H1 (cell line): ENCODE data around the gene TENT5A. TPM values are rescaled to one million over a fixed set of nuclear protein-coding genes. Genes with fewer than 3 reads are reported as not detected.

Experiments used
- CTCF ChIA-PET: fragments of 300-600 bp; sonication (Branson Sonifier 250); formaldehyde crosslinking; loops from one replicate; lab custom pipeline; 2021; ENCODE audit not compliant: partially characterized antibody; lab: Charles Lee
- POLR2A ChIA-PET: fragments of 300-600 bp; sonication (Branson Sonifier 250); formaldehyde crosslinking; loops from one replicate; lab custom pipeline; 2021; ENCODE audit warnings: inconsistent platforms; ENCODE audit not compliant: partially characterized antibody; lab: Charles Lee
- DNase-seq, 2 experiments: peaks; one replicate each; pipeline versions ENCODE4 v3.0.0 to v3.0.0-alpha.2; 2010 to 2022; ENCODE audit warnings: low spot score in 2 of 2, low read depth in 1 of 2, mixed read lengths in 1 of 2
- FAIRE-seq: peaks from 2 replicates; lab custom pipeline; 2011; peaks lifted over from hg19 to GRCh38; lab: Jason Lieb, UNC
- H2AFZ ChIP-seq: 2 replicates; pipeline ENCODE4 v1.8.1; 2012; ENCODE audit warnings: low read length, inconsistent platforms
- H2AK5ac ChIP-seq: 2 replicates; pipeline ENCODE4 v1.6.1; 2013; ENCODE audit warnings: low read depth, low read length
- H2BK120ac ChIP-seq: replicated peaks from 2 replicates; pipeline ENCODE3; 2013; ENCODE audit warnings: low read depth, low read length, inconsistent platforms
- H2BK12ac ChIP-seq: 2 replicates; pipeline ENCODE4 v1.6.1; 2013; ENCODE audit warnings: low read depth, low read length
- H2BK15ac ChIP-seq: 2 replicates; pipeline ENCODE4 v1.6.1; 2013; ENCODE audit warnings: low read length
- H2BK20ac ChIP-seq: 2 replicates; pipeline ENCODE4 v1.6.1; 2013; ENCODE audit warnings: low read length
- H2BK5ac ChIP-seq: 2 replicates; pipeline ENCODE4 v1.6.1; 2013; ENCODE audit warnings: low read depth, low read length
- H3K14ac ChIP-seq: 2 replicates; pipeline ENCODE4 v1.6.1; 2013; ENCODE audit warnings: inconsistent platforms; ENCODE audit not compliant: insufficient read length
- H3K18ac ChIP-seq: 2 replicates; pipeline ENCODE4 v1.6.1; 2013; ENCODE audit warnings: low read length; ENCODE audit errors: extremely low read depth
- H3K23ac ChIP-seq: 2 replicates; pipeline ENCODE4 v1.6.1; 2013; ENCODE audit warnings: inconsistent platforms; ENCODE audit not compliant: insufficient read length
- H3K23me2 ChIP-seq: 2 replicates; pipeline ENCODE4 v1.6.1; 2013; ENCODE audit warnings: low read depth, low read length
- H3K27ac ChIP-seq: 2 replicates; pipeline ENCODE4 v1.6.1; 2011; ENCODE audit warnings: low read depth, low read length, inconsistent platforms
- H3K27me3 ChIP-seq, 4 experiments: replicated peaks in 1 of 4; 1 replicate in 1 of 4; 2 replicates in 3 of 4; pipeline versions ENCODE4 v1.6.1 to v1.8.1; 2011 to 2013; ENCODE audit warnings: low read length in 3 of 4, mild to moderate bottlenecking in 3 of 4, inconsistent platforms in 2 of 4, mixed read lengths in 2 of 4, moderate library complexity in 1 of 4; ENCODE audit not compliant: control insufficient read depth in 3 of 4, insufficient read depth in 3 of 4; ENCODE audit errors: extremely low read depth in 1 of 4
- H3K36me3 ChIP-seq, 4 experiments: 2 replicates each; pipeline versions ENCODE4 v1.6.1 to v1.8.1; 2011 to 2013; ENCODE audit warnings: mild to moderate bottlenecking in 4 of 4, low read length in 3 of 4, moderate library complexity in 2 of 4, control low read depth in 1 of 4, inconsistent platforms in 1 of 4; ENCODE audit not compliant: insufficient read depth in 4 of 4, control insufficient read depth in 2 of 4
- H3K4ac ChIP-seq: replicated peaks from 2 replicates; pipeline ENCODE3; 2013; ENCODE audit warnings: low read length, low read depth, mixed read lengths, inconsistent platforms; ENCODE audit not compliant: insufficient read length
- H3K4me1 ChIP-seq, 4 experiments: replicated peaks in 1 of 4; 1 replicate in 1 of 4; 2 replicates in 3 of 4; pipeline versions ENCODE4 v1.6.1 to v1.8.1; 2011 to 2013; ENCODE audit warnings: low read length in 3 of 4, inconsistent platforms in 2 of 4, mixed read lengths in 1 of 4; ENCODE audit not compliant: insufficient read depth in 4 of 4, control insufficient read depth in 3 of 4
- H3K4me2 ChIP-seq, 2 experiments: 2 replicates each; pipeline versions ENCODE4 v1.6.1 to v1.8.1; 2011 to 2013; ENCODE audit warnings: low read depth in 2 of 2, low read length in 2 of 2, control low read depth in 1 of 2, inconsistent platforms in 1 of 2, mild to moderate bottlenecking in 1 of 2; ENCODE audit not compliant: insufficient read depth in 1 of 2
- H3K4me3 ChIP-seq, 4 experiments: fragments of 200-600, 300-600 bp in 1 of 4; sonication (generic), shearing (Covaris generic), sonication (Bioruptor Twin) in 1 of 4; 2 replicates each; pipeline versions ENCODE4 v1.5.1 to v1.8.1; 2011 to 2016; ENCODE audit warnings: low read length in 4 of 4, low read depth in 3 of 4, control low read depth in 2 of 4, inconsistent platforms in 2 of 4, mild to moderate bottlenecking in 2 of 4, mixed read lengths in 1 of 4, moderate library complexity in 1 of 4; ENCODE audit not compliant: insufficient read depth in 2 of 4; ENCODE audit errors: extremely low read depth in 1 of 4
- H3K56ac ChIP-seq: replicated peaks from 2 replicates; pipeline ENCODE3; 2013; ENCODE audit warnings: low read depth, mild to moderate bottlenecking, mixed read lengths, low read length, inconsistent platforms; ENCODE audit not compliant: insufficient read length
- H3K79me1 ChIP-seq: 2 replicates; pipeline ENCODE4 v1.6.1; 2013; ENCODE audit warnings: low read depth, low read length, control low read depth
- H3K79me2 ChIP-seq, 2 experiments: 2 replicates each; pipeline versions ENCODE4 v1.6.1 to v1.8.1; 2012 to 2013; ENCODE audit warnings: low read length in 2 of 2, mild to moderate bottlenecking in 2 of 2, inconsistent platforms in 1 of 2; ENCODE audit not compliant: insufficient read depth in 2 of 2, control insufficient read depth in 1 of 2
- H3K9ac ChIP-seq, 4 experiments: replicated peaks in 1 of 4; 1 replicate in 1 of 4; 2 replicates in 3 of 4; pipeline versions ENCODE4 v1.6.1 to v1.8.1; 2011 to 2013; ENCODE audit warnings: low read depth in 3 of 4, low read length in 3 of 4, control low read depth in 2 of 4, mild to moderate bottlenecking in 2 of 4, moderate library complexity in 2 of 4, inconsistent platforms in 1 of 4; ENCODE audit errors: extremely low read depth in 1 of 4
- H3K9me3 ChIP-seq, 2 experiments: 2 replicates each; pipeline versions ENCODE4 v1.6.1 to v1.8.1; 2012 to 2013; ENCODE audit warnings: mild to moderate bottlenecking in 2 of 2, moderate library complexity in 2 of 2, control low read depth in 1 of 2, inconsistent platforms in 1 of 2, low read depth in 1 of 2, low read length in 1 of 2, mixed read lengths in 1 of 2; ENCODE audit not compliant: insufficient read depth in 2 of 2
- H4K20me1 ChIP-seq, 2 experiments: replicated peaks in 1 of 2; 2 replicates each; pipeline versions ENCODE3 to v1.8.1; 2011 to 2013; ENCODE audit warnings: inconsistent platforms in 2 of 2, low read length in 2 of 2, mild to moderate bottlenecking in 1 of 2; ENCODE audit not compliant: insufficient read depth in 2 of 2, control insufficient read depth in 1 of 2
- H4K5ac ChIP-seq: 2 replicates; pipeline ENCODE4 v1.6.1; 2013; ENCODE audit warnings: low read length, low read depth, mixed read lengths, inconsistent platforms; ENCODE audit not compliant: insufficient read length
- H4K8ac ChIP-seq: 2 replicates; pipeline ENCODE4 v1.8.0; 2013; ENCODE audit warnings: mild to moderate bottlenecking, moderate library complexity, low read length, inconsistent platforms; ENCODE audit not compliant: insufficient read depth; ENCODE audit errors: extremely low read depth
- H4K91ac ChIP-seq: replicated peaks from 2 replicates; pipeline ENCODE3; 2013; ENCODE audit warnings: low read length, mixed read lengths, inconsistent platforms; ENCODE audit not compliant: insufficient read length
- CBX5 ChIP-seq: fragments of 300-800, 300-1000 bp; sonication (generic); IDR thresholded peaks from 2 replicates; pipeline ENCODE4 v1.7.1; 2016; ENCODE audit warnings: antibody characterized with exemption, low read length, low read depth
- CBX8 ChIP-seq: fragments of 300-800, 300-1000 bp; sonication (generic); IDR thresholded peaks from 2 replicates; pipeline ENCODE4 v1.7.1; 2016; ENCODE audit warnings: low read depth, low read length, borderline replicate concordance
- CHD2 ChIP-seq: IDR thresholded peaks from 2 replicates; pipeline ENCODE4 v1.6.1; 2012; ENCODE audit warnings: low read length, improper control_type of control experiment
- CREB1 ChIP-seq: IDR thresholded peaks from 2 replicates; pipeline ENCODE4 v1.6.1; 2012; ENCODE audit warnings: inconsistent platforms
- EZH2 ChIP-seq: fragments of 200-600 bp; sonication (generic); IDR thresholded peaks from 2 replicates; pipeline ENCODE4 v1.7.1; 2012; ENCODE audit warnings: low read depth, mild to moderate bottlenecking, moderate library complexity, low read length, inconsistent platforms; ENCODE audit not compliant: severe bottlenecking
- PHF8 ChIP-seq: fragments of 200-600 bp; sonication (generic); conservative IDR thresholded peaks from 2 replicates; pipeline ENCODE4 v1.7.1; 2012; ENCODE audit warnings: low read depth, mild to moderate bottlenecking, inconsistent platforms, low read length, moderate library complexity
- RAD21 ChIP-seq, 2 experiments: IDR thresholded peaks in 1 of 2; conservative IDR thresholded peaks in 1 of 2; 2 replicates each; pipeline ENCODE4 v1.6.1; 2011; ENCODE audit warnings: low read depth in 2 of 2, low read length in 2 of 2, improper control_type of control experiment in 1 of 2, inconsistent platforms in 1 of 2, mild to moderate bottlenecking in 1 of 2, moderate library complexity in 1 of 2
- RBBP5 ChIP-seq: IDR thresholded peaks from 2 replicates; pipeline ENCODE4 v1.7.1; 2012; ENCODE audit warnings: low read depth, mild to moderate bottlenecking, inconsistent platforms, low read length, moderate library complexity, borderline replicate concordance
- RFX5 ChIP-seq: IDR thresholded peaks from 2 replicates; pipeline ENCODE4 v1.6.1; 2011; ENCODE audit warnings: low read depth, low read length, improper control_type of control experiment, borderline replicate concordance
- RXRA ChIP-seq: IDR thresholded peaks from 2 replicates; pipeline ENCODE4 v1.6.1; 2011; ENCODE audit warnings: low read depth, mild to moderate bottlenecking, low read length, moderate library complexity; ENCODE audit not compliant: insufficient read depth
- SP4 ChIP-seq: IDR thresholded peaks from 2 replicates; pipeline ENCODE4 v1.6.1; 2012; ENCODE audit warnings: low read length, inconsistent platforms
- SRF ChIP-seq: IDR thresholded peaks from 2 replicates; pipeline ENCODE4 v1.6.1; 2011; ENCODE audit warnings: mild to moderate bottlenecking, low read depth, low read length, moderate library complexity
- TAF7 ChIP-seq: optimal IDR thresholded peaks from 2 replicates; pipeline ENCODE3; 2011; ENCODE audit warnings: low read depth, mild to moderate bottlenecking, inconsistent platforms, low read length, moderate library complexity, borderline replicate concordance
- YY1 ChIP-seq: IDR thresholded peaks from 2 replicates; pipeline ENCODE4 v1.6.1; 2011; ENCODE audit warnings: low read depth, mild to moderate bottlenecking, low read length
- ZNF274 ChIP-seq: IDR thresholded peaks from 2 replicates; pipeline ENCODE4 v1.7.0; 2012; ENCODE audit warnings: low read length, borderline replicate concordance; ENCODE audit errors: extremely low read depth
- WGBS, 2 experiments: shearing (Covaris generic) in 1 of 2; methylation state at CpG; one replicate each; pipeline versions ENCODE4 v1.1.6 to v1.1.7; 2013 to 2015; ENCODE audit warnings: low lambda C conversion rate in 2 of 2, mixed read lengths in 2 of 2, inconsistent platforms in 1 of 2, low coverage in 1 of 2, missing lambda C conversion rate in 1 of 2; ENCODE audit not compliant: insufficient replicate concordance in 2 of 2, insufficient coverage in 1 of 2, insufficient read length in 1 of 2; ENCODE audit errors: extremely low coverage in 1 of 2, missing lambda C conversion rate in 1 of 2; 5-methylcytosine and 5-hydroxymethylcytosine counted together
- polyA plus RNA-seq, 7 experiments: library from polyadenylated mRNA; depleted of rRNA in 3 of 7; stranded (reverse) in 5 of 7; unstranded in 2 of 7; fragments of >200 nt in 5 of 7; fragments of 200-250 nt in 2 of 7; gene quantifications; 1 replicate in 5 of 7; 2 replicates in 1 of 7; 4 replicates in 1 of 7; pipeline versions ENCODE4 v1.2.1 to v1.2.3, GENCODE V29; 2011 to 2013; ENCODE audit warnings: missing spikeins in 2 of 7, mixed read lengths in 2 of 7
- total RNA-seq: library from RNA; stranded (reverse); fragmentation: NEBNext Ultra II Directional; extraction: Animal tissue kit (Norgen Biotek cat#: 25700); gene quantifications from 2 replicates; pipeline ENCODE4 v1.2.1, GENCODE V29; 2021

Gene TENT5A
- total and polyA plus RNA-seq, 2 of the 8 experiments (the other 6 are each of a cell fraction or from before 2014, with no cell fraction given) = 0.91 to 2.9 TPM

- no peak overlapping the region for H3K14ac ChIP-seq
- no peak overlapping the region for H2AK5ac ChIP-seq
- H3K79me1 ChIP-seq = no peaks in the 10 kb centered on the region
- 83% methylated on average over 2 of the region's 2 CpGs; no CpG with 5 or more reads in 1 of the 2 experiments for WGBS, 2 experiments
- POLR2A ChIA-PET = no interaction called here
- H4K5ac ChIP-seq = no peak overlapping the region
- H3K9ac ChIP-seq = no peak overlapping the region
- CTCF ChIA-PET = interaction anchor here (1.0 kb wide), 1 partner anchor 32 kb away, joined by 3 read pairs; no protein-coding TSS in a partner anchor
- no peak overlapping the region for H3K18ac ChIP-seq
- no peak overlapping the region for H3K4ac ChIP-seq
- H3K27ac ChIP-seq = no peak overlapping the region
- H2BK5ac ChIP-seq = no peak overlapping the region
- no peak overlapping the region for H2BK20ac ChIP-seq
- no peaks in the 10 kb centered on the region for H3K23me2 ChIP-seq
- no peak overlapping the region for H3K23ac ChIP-seq
- no peak overlapping the region for H3K4me2 ChIP-seq
- no peak overlapping the region for H2BK12ac ChIP-seq
- no peak for DNase-seq
- H3K36me3 ChIP-seq = no peaks in the 10 kb centered on the region
- H2BK120ac ChIP-seq = no peak overlapping the region
- H3K4me1 ChIP-seq = peaks cover 2 to 6% (median 5%) of the 10 kb centered on the region in 4 experiments; a peak in 5 of 7 replicates
- H4K8ac ChIP-seq = no peak overlapping the region
- no peak for FAIRE-seq
- H4K91ac ChIP-seq = no peak overlapping the region
- no peaks in the 10 kb centered on the region for H3K9me3 ChIP-seq
- H2AFZ ChIP-seq = no peak overlapping the region
- no peaks in the 10 kb centered on the region for H4K20me1 ChIP-seq
- no peaks in the 10 kb centered on the region for H3K27me3 ChIP-seq
- no peak overlapping the region for H3K56ac ChIP-seq
- H3K4me3 ChIP-seq = no peak overlapping the region
- no peak overlapping the region for H2BK15ac ChIP-seq
- H3K79me2 ChIP-seq = no peaks in the 10 kb centered on the region
- TF ChIP-seq CREB1 = no peak
- TF ChIP-seq YY1 = no peak
- no peak for TF ChIP-seq TAF7
- TF ChIP-seq EZH2 = no peak
- no peak for TF ChIP-seq RFX5
- no peak for TF ChIP-seq RBBP5
- TF ChIP-seq SRF = no peak
- TF ChIP-seq CBX5 = no peak
- no peak for TF ChIP-seq PHF8
- TF ChIP-seq CBX8 = no peak
- TF ChIP-seq RAD21 (IDR thresholded peaks at IDR 0.05 in 1 of 2, conservative IDR thresholded peaks at IDR 0.05 in 1 of 2; ENCODE audit: low read depth in 2 of 2, low read length in 2 of 2) = no peak
- TF ChIP-seq RXRA = no peak
- TF ChIP-seq SP4 = no peak
- TF ChIP-seq ZNF274 = no peak
- no peak for TF ChIP-seq CHD2
These were observed 32.9 kb upstream of the TENT5A start for GRCh38 chr6:81785377-81785776.
